Measurements from ENCODE around the gene LARGE1.
"Not testable (repeated sequence)": the region's sequence is repeated elsewhere in the genome, so short reads cannot be mapped to it uniquely, and the experiment has no call there.

The LARGE1 gene

GRCh38 chr22:33415401-33415800 lies 504.9 kb downstream of the LARGE1 start:
- DNase-seq (ENCODE audit: low spot score) = no peak

GRCh38 chr22:33409079-33409478 lies 511.2 kb downstream of the LARGE1 start:
- DNase-seq (ENCODE audit: low spot score) = no peak

GRCh38 chr22:33405194-33405593 lies 515.1 kb downstream of the LARGE1 start:
- DNase-seq (ENCODE audit: low spot score) = no peak

GRCh38 chr22:33404723-33405122 lies 515.6 kb downstream of the LARGE1 start:
- no peak for DNase-seq (ENCODE audit: low spot score)

GRCh38 chr22:33402325-33402724 lies 518.0 kb downstream of the LARGE1 start:
- no peak for DNase-seq (ENCODE audit: low spot score)

GRCh38 chr22:33401291-33401690 lies 519.0 kb downstream of the LARGE1 start:
- peak; percentile 69 for DNase-seq (ENCODE audit: low spot score)

- DNase-seq (ENCODE audit: low spot score) = no peak
These were observed 519.4 kb downstream of the LARGE1 start for GRCh38 chr22:33400891-33401290.

- no peak for DNase-seq (ENCODE audit: low spot score)
These were observed 520.0 kb downstream of the LARGE1 start for GRCh38 chr22:33400061-33400840.

- no peak for DNase-seq (ENCODE audit: low spot score)
These were observed 522.8 kb downstream of the LARGE1 start for GRCh38 chr22:33397381-33397907.

- DNase-seq (ENCODE audit: low spot score) = no peak
These were observed 526.8 kb downstream of the LARGE1 start for GRCh38 chr22:33393432-33393831.

- DNase-seq (ENCODE audit: low spot score) = no peak
These were observed 529.0 kb downstream of the LARGE1 start for GRCh38 chr22:33391298-33391697.

GRCh38 chr22:33389936-33390335 lies 530.3 kb downstream of the LARGE1 start:
- DNase-seq (ENCODE audit: low spot score) = no peak

- DNase-seq (ENCODE audit: low spot score) = no peak
These were observed 534.0 kb downstream of the LARGE1 start for GRCh38 chr22:33386270-33386669.

GRCh38 chr22:33385611-33386010 lies 534.7 kb downstream of the LARGE1 start:
- DNase-seq (ENCODE audit: low spot score) = no peak

GRCh38 chr22:33382436-33382835 lies 537.8 kb downstream of the LARGE1 start:
- no peak for DNase-seq (ENCODE audit: low spot score)

- no peak for DNase-seq (ENCODE audit: low spot score)
These were observed 538.5 kb downstream of the LARGE1 start for GRCh38 chr22:33381531-33382406.

GRCh38 chr22:33380789-33381530 lies 539.3 kb downstream of the LARGE1 start:
- DNase-seq (ENCODE audit: low spot score) = peak; percentile 44

GRCh38 chr22:33379836-33380235 lies 540.4 kb downstream of the LARGE1 start:
- no peak for DNase-seq (ENCODE audit: low spot score)

- no peak for DNase-seq (ENCODE audit: low spot score)
These were observed 547.4 kb downstream of the LARGE1 start for GRCh38 chr22:33372875-33373274.

- not testable (repeated sequence) for DNase-seq (ENCODE audit: low spot score)
These were observed 557.0 kb downstream of the LARGE1 start for GRCh38 chr22:33363256-33363655.

- no peak for DNase-seq (ENCODE audit: low spot score)
These were observed 557.6 kb downstream of the LARGE1 start for GRCh38 chr22:33362702-33363101.

- peak; percentile 16 for DNase-seq (ENCODE audit: low spot score)
These were observed 558.7 kb downstream of the LARGE1 start for GRCh38 chr22:33361581-33361980.
